AG04450 (cell line): ENCODE results near the gene C10orf90. TPM values are rescaled to one million over a fixed set of nuclear protein-coding genes. Genes with fewer than 3 reads are reported as not detected.

Source experiments
- CTCF ChIA-PET: fragments of 300-600, 350-600 bp; formaldehyde crosslinking; extraction: SDS; loops from one replicate; lab custom pipeline; 2022; ENCODE audit warnings: antibody characterized with exemption, inconsistent platforms; lab: Charles Lee
- POLR2A ChIA-PET: fragments of 350-600 bp; formaldehyde crosslinking; extraction: SDS; loops from one replicate; lab custom pipeline; 2021; ENCODE audit warnings: antibody characterized with exemption, inconsistent platforms; lab: Yijun Ruan, JAX
- DNase-seq: peaks from one replicate; pipeline ENCODE4 v3.0.0-alpha.2; 2011; ENCODE audit warnings: low read depth, low spot score
- H3K27ac ChIP-seq: one replicate; pipeline ENCODE4 v1.5.1; 2012; ENCODE audit warnings: low read depth, low read length, control low read depth
- H3K27me3 ChIP-seq: one replicate; pipeline ENCODE4 v1.6.0; 2012; ENCODE audit warnings: low read length; ENCODE audit not compliant: control insufficient read depth, insufficient read depth
- H3K4me3 ChIP-seq: 2 replicates; pipeline ENCODE4 v1.5.1; 2011; ENCODE audit warnings: mild to moderate bottlenecking, low read depth, low read length, control low read depth
- H3K9me3 ChIP-seq: 2 replicates; pipeline ENCODE4 v1.5.1; 2012; ENCODE audit warnings: low read length; ENCODE audit not compliant: control insufficient read depth, insufficient read depth
- CTCF ChIP-seq: IDR thresholded peaks from 2 replicates; pipeline ENCODE4 v1.5.1; 2011; ENCODE audit warnings: low read depth, low read length, control low read depth, inconsistent platforms
- polyA plus RNA-seq: library from polyadenylated mRNA; depleted of rRNA; stranded (reverse); fragments of >200 nt; gene quantifications from 2 replicates; pipeline ENCODE4 v1.2.3, GENCODE V29; 2011

Gene C10orf90
- polyA plus RNA-seq, 1 experiment: 0.10 TPM

- Histone ChIP-seq H3K9me3 (peaks cover 3% of the 10 kb centered on the region; the same call in 1 of the 2 replicates), H3K27me3 (no peaks in the 10 kb centered on the region), H3K27ac (peak overlapping the region; percentile 78), H3K4me3 (no peak overlapping the region)
- DNase-seq: peak; percentile 90
- ChIA-PET POLR2A (interaction anchor here (0.7 kb wide), 1 partner anchor 62 kb away, joined by 15 read pairs; no protein-coding TSS in a partner anchor), CTCF (interaction anchor here (0.7 to 1.0 kb wide), 3 partner anchors 11 to 401 kb away, joined by 3 to 7 read pairs (median 3); no protein-coding TSS in a partner anchor)
- TF ChIP-seq CTCF: no peak
These were observed 272.7 kb downstream of the C10orf90 start for GRCh38 chr10:126397640-126398382.

- Histone ChIP-seq H3K27me3 (no peaks in the 10 kb centered on the region), H3K9me3 (peaks cover 3% of the 10 kb centered on the region; the same call in 1 of the 2 replicates), H3K4me3 (no peak overlapping the region), H3K27ac (no peak overlapping the region)
- CTCF ChIA-PET: interaction anchor here (1.0 kb wide), 1 partner anchor 10 kb away, joined by 3 read pairs; no protein-coding TSS in a partner anchor
- no peak for TF ChIP-seq CTCF
- DNase-seq: no peak
- POLR2A ChIA-PET: no interaction called here
These were observed 273.3 kb downstream of the C10orf90 start for GRCh38 chr10:126397156-126397555.

GRCh38 chr10:126394948-126395347, 275.5 kb downstream of the C10orf90 start:
- Histone ChIP-seq H3K27me3 (no peaks in the 10 kb centered on the region), H3K9me3 (peaks cover 3% of the 10 kb centered on the region; the same call in 1 of the 2 replicates), H3K27ac (no peak overlapping the region), H3K4me3 (no peak overlapping the region)
- ChIA-PET CTCF (interaction anchor here (1.1 to 1.2 kb wide), 2 partner anchors 8 to 109 kb away, joined by 3 to 4 read pairs; no protein-coding TSS in a partner anchor), POLR2A (no interaction called here)
- no peak for DNase-seq
- TF ChIP-seq CTCF: no peak

GRCh38 chr10:126393076-126393475, 277.4 kb downstream of the C10orf90 start:
- Histone ChIP-seq H3K27ac (no peak overlapping the region), H3K27me3 (no peaks in the 10 kb centered on the region), H3K9me3 (peaks cover 3% of the 10 kb centered on the region), H3K4me3 (no peak overlapping the region)
- no peak for DNase-seq
- TF ChIP-seq CTCF: no peak
- ChIA-PET POLR2A (no interaction called here), CTCF (interaction anchor here (1.8 kb wide), 1 partner anchor 111 kb away, joined by 9 read pairs; no protein-coding TSS in a partner anchor)

- Histone ChIP-seq H3K27ac (no peak overlapping the region), H3K9me3 (peaks cover 3% of the 10 kb centered on the region), H3K4me3 (no peak overlapping the region), H3K27me3 (no peaks in the 10 kb centered on the region)
- DNase-seq: no peak
- CTCF ChIA-PET: interaction anchor here (1.0 to 1.8 kb wide), 2 partner anchors 111 to 410 kb away, joined by 3 to 9 read pairs; no protein-coding TSS in a partner anchor
- POLR2A ChIA-PET: no interaction called here
- TF ChIP-seq CTCF: no peak
These were observed 278.0 kb downstream of the C10orf90 start for GRCh38 chr10:126392469-126392868.
